ENCODE measurements around the gene DNAI7.

DNAI7 gene

GRCh38 chr12:25182765-25183164 lies 12.2 kb downstream of the DNAI7 start:
- no peak for DNase-seq (ENCODE audit: low spot score)

- DNase-seq (ENCODE audit: low spot score): no peak
Observed at GRCh38 chr12:25162866-25163265, 32.1 kb downstream of the DNAI7 start.

- no peak for DNase-seq (ENCODE audit: low spot score)
Observed at GRCh38 chr12:25156061-25156460, 38.9 kb downstream of the DNAI7 start.

GRCh38 chr12:25155022-25155576 lies 39.9 kb downstream of the DNAI7 start:
- peak; percentile 76 for DNase-seq (ENCODE audit: low spot score)

- no peak for DNase-seq (ENCODE audit: low spot score)
Observed at GRCh38 chr12:25152055-25152454, 42.9 kb downstream of the DNAI7 start.

- DNase-seq (ENCODE audit: low spot score): peak; percentile 69
Observed at GRCh38 chr12:25151476-25151875, 43.5 kb downstream of the DNAI7 start.

GRCh38 chr12:25146686-25147085 lies 48.3 kb downstream of the DNAI7 start:
- no peak for DNase-seq (ENCODE audit: low spot score)

- no peak for DNase-seq (ENCODE audit: low spot score)
Observed at GRCh38 chr12:25135531-25136154, 59.3 kb downstream of the DNAI7 start.

GRCh38 chr12:25131270-25131669 lies 63.7 kb downstream of the DNAI7 start:
- DNase-seq (ENCODE audit: low spot score): no peak

- DNase-seq (ENCODE audit: low spot score): peak; percentile 87
Observed at GRCh38 chr12:25130741-25131188, 64.2 kb downstream of the DNAI7 start.

- DNase-seq (ENCODE audit: low spot score): no peak
Observed at GRCh38 chr12:25126746-25127145, 68.2 kb downstream of the DNAI7 start.

GRCh38 chr12:25126101-25126500 lies 68.9 kb downstream of the DNAI7 start:
- no peak for DNase-seq (ENCODE audit: low spot score)

GRCh38 chr12:25124493-25124892 lies 70.5 kb downstream of the DNAI7 start:
- no peak for DNase-seq (ENCODE audit: low spot score)

- peak; percentile 89 for DNase-seq (ENCODE audit: low spot score)
Observed at GRCh38 chr12:25123126-25123525, 71.8 kb downstream of the DNAI7 start.

GRCh38 chr12:25121916-25122315 lies 73.0 kb downstream of the DNAI7 start:
- no peak for DNase-seq (ENCODE audit: low spot score)

GRCh38 chr12:25121110-25121509 lies 73.8 kb downstream of the DNAI7 start:
- DNase-seq (ENCODE audit: low spot score): no peak

GRCh38 chr12:25119020-25119419 lies 75.9 kb downstream of the DNAI7 start:
- no peak for DNase-seq (ENCODE audit: low spot score)

- no peak for DNase-seq (ENCODE audit: low spot score)
Observed at GRCh38 chr12:25115677-25116076, 79.3 kb downstream of the DNAI7 start.

GRCh38 chr12:25113651-25114050 lies 81.3 kb downstream of the DNAI7 start:
- no peak for DNase-seq (ENCODE audit: low spot score)

- DNase-seq (ENCODE audit: low spot score): no peak
Observed at GRCh38 chr12:25110260-25110659, 84.7 kb downstream of the DNAI7 start.

GRCh38 chr12:25107920-25108319 lies 87.0 kb downstream of the DNAI7 start:
- no peak for DNase-seq (ENCODE audit: low spot score)

GRCh38 chr12:25106818-25107217 lies 88.1 kb downstream of the DNAI7 start:
- no peak for DNase-seq (ENCODE audit: low spot score)

- DNase-seq (ENCODE audit: low spot score): no peak
Observed at GRCh38 chr12:25102402-25102801, 92.6 kb downstream of the DNAI7 start.

- DNase-seq (ENCODE audit: low spot score): no peak
Observed at GRCh38 chr12:25101092-25101445, 93.9 kb downstream of the DNAI7 start.

Data from SW480 (cell line).